ENCODE data around the gene TUBGCP3.

DNA sequence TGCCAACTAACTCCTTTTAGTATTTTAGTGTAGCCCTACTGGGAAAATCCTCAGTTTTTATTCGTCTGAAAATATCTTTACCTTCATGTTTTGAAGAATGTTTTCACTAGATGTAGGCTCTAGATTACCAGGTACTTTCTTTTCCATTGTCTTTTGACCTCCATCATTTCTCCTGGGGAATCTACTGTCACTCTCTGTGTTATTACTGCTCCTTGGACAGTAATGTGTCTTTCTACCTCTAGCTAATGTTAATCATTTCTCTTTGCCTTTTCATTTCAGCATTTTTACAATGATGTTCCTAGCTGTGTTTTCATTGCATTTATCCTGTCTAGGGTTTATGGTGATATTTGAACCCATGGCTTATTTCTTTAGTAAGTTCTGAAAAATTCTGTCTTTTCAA is 149.9 kb downstream of the TUBGCP3 start:
- no peak for TF ChIP-seq CTCF (IDR thresholded peaks at IDR 0.05)
- no peak for TF ChIP-seq POLR2A (IDR thresholded peaks at IDR 0.05)
- no peak for TF ChIP-seq EP300 (IDR thresholded peaks at IDR 0.05)
